ENCODE results near the gene SIK1. TPM values are rescaled to one million over a fixed set of nuclear protein-coding genes. Genes with fewer than 3 reads are reported as not detected.
"Not testable (repeated sequence)": the region's sequence is repeated elsewhere in the genome, so short reads cannot be mapped to it uniquely, and the experiment has no call there.

Gene SIK1
- total RNA-seq, 1 experiment from 2014 or later: 5.7 TPM

GRCh38 chr21:43407139-43407538 is 19.8 kb downstream of the SIK1 start:
- H2BK120ac ChIP-seq (ENCODE audit: low read depth, low read length, poor library complexity, severe bottlenecking); H4K8ac ChIP-seq (replicated peaks; ENCODE audit: insufficient read length, low read depth, low read length); H3K79me2 ChIP-seq (ENCODE audit: insufficient read depth, low read length); H2AFZ ChIP-seq (ENCODE audit: low read length); H3K27me3 Mint-ChIP-seq (ENCODE audit: low read depth); H3K36me3 Mint-ChIP-seq (ENCODE audit: insufficient read depth in 1 of 3, low read depth in 3 of 3); H2BK12ac ChIP-seq (ENCODE audit: insufficient read length, low read depth, low read length); DNase-seq; H3K23me2 ChIP-seq (ENCODE audit: insufficient read length, low read depth, low read length, poor library complexity, severe bottlenecking); H3K27ac Mint-ChIP-seq; H3K27ac ChIP-seq (ENCODE audit: insufficient read length, low read depth, low read length); H3K23ac ChIP-seq (ENCODE audit: insufficient read length, low read depth, low read length); H3K4me2 ChIP-seq (ENCODE audit: insufficient read depth, insufficient read length, low read length); H2AK5ac ChIP-seq (ENCODE audit: insufficient read length, low read length); H4K91ac ChIP-seq (ENCODE audit: insufficient read length, low read depth, low read length); H3K9me3 Mint-ChIP-seq; H3T11ph ChIP-seq (ENCODE audit: low read length); H3K4me1 ChIP-seq (ENCODE audit: insufficient read depth, low read length); H3K18ac ChIP-seq (ENCODE audit: insufficient read length, low read depth, low read length); H3K4me3 Mint-ChIP-seq; H2BK15ac ChIP-seq (ENCODE audit: low read depth, low read length); H3K4ac ChIP-seq (ENCODE audit: low read depth, low read length); H3K9me3 ChIP-seq (ENCODE audit: control insufficient read depth, low read depth, low read length); H4K5ac ChIP-seq (ENCODE audit: insufficient read length, low read depth, low read length); H3K79me1 ChIP-seq (ENCODE audit: insufficient read depth, low read depth, low read length, poor library complexity, severe bottlenecking); H2BK5ac ChIP-seq (ENCODE audit: insufficient read length, low read length); H2BK20ac ChIP-seq (ENCODE audit: low read depth, low read length, poor library complexity, severe bottlenecking); H3K27me3 ChIP-seq (ENCODE audit: insufficient read depth, low read length); H3K14ac ChIP-seq (ENCODE audit: insufficient read depth, low read length); H3K4me1 Mint-ChIP-seq; H4K20me1 ChIP-seq (ENCODE audit: control insufficient read depth, insufficient read depth, insufficient read length); H3K56ac ChIP-seq (ENCODE audit: insufficient read length, low read depth, low read length); H3K9ac ChIP-seq (ENCODE audit: extremely low read depth, insufficient read length, low read length): not testable (repeated sequence)
- no CpG with 5 or more reads among the region's 13 CpGs for WGBS (ENCODE audit: extremely low coverage, insufficient read length, low lambda C conversion rate)

- not testable (repeated sequence) for H3K27me3 Mint-ChIP-seq (ENCODE audit: low read depth); H3K9me3 ChIP-seq (ENCODE audit: control insufficient read depth, low read depth, low read length); H3K9ac ChIP-seq (ENCODE audit: extremely low read depth, insufficient read length, low read length); H4K91ac ChIP-seq (ENCODE audit: insufficient read length, low read depth, low read length); H2BK120ac ChIP-seq (ENCODE audit: low read depth, low read length, poor library complexity, severe bottlenecking); H3K23ac ChIP-seq (ENCODE audit: insufficient read length, low read depth, low read length); H3K27ac ChIP-seq (ENCODE audit: insufficient read length, low read depth, low read length); H3K36me3 Mint-ChIP-seq (ENCODE audit: insufficient read depth in 1 of 3, low read depth in 3 of 3); H2BK5ac ChIP-seq (ENCODE audit: insufficient read length, low read length); H3K4me1 Mint-ChIP-seq; H3K4me1 ChIP-seq (ENCODE audit: insufficient read depth, low read length); H3K27ac Mint-ChIP-seq; H3K4ac ChIP-seq (ENCODE audit: low read depth, low read length); H2BK12ac ChIP-seq (ENCODE audit: insufficient read length, low read depth, low read length); H3K79me2 ChIP-seq (ENCODE audit: insufficient read depth, low read length); H3K79me1 ChIP-seq (ENCODE audit: insufficient read depth, low read depth, low read length, poor library complexity, severe bottlenecking); H3K4me3 Mint-ChIP-seq; H2BK20ac ChIP-seq (ENCODE audit: low read depth, low read length, poor library complexity, severe bottlenecking); H3K23me2 ChIP-seq (ENCODE audit: insufficient read length, low read depth, low read length, poor library complexity, severe bottlenecking); H3K9me3 Mint-ChIP-seq; H3K14ac ChIP-seq (ENCODE audit: insufficient read depth, low read length); H4K20me1 ChIP-seq (ENCODE audit: control insufficient read depth, insufficient read depth, insufficient read length); H3K18ac ChIP-seq (ENCODE audit: insufficient read length, low read depth, low read length); H4K5ac ChIP-seq (ENCODE audit: insufficient read length, low read depth, low read length); H2AFZ ChIP-seq (ENCODE audit: low read length); H3K56ac ChIP-seq (ENCODE audit: insufficient read length, low read depth, low read length); DNase-seq; H2AK5ac ChIP-seq (ENCODE audit: insufficient read length, low read length); H2BK15ac ChIP-seq (ENCODE audit: low read depth, low read length); H3K27me3 ChIP-seq (ENCODE audit: insufficient read depth, low read length); H3K4me2 ChIP-seq (ENCODE audit: insufficient read depth, insufficient read length, low read length); H3T11ph ChIP-seq (ENCODE audit: low read length); H4K8ac ChIP-seq (replicated peaks; ENCODE audit: insufficient read length, low read depth, low read length)
- no CpG with 5 or more reads among the region's 14 CpGs for WGBS (ENCODE audit: extremely low coverage, insufficient read length, low lambda C conversion rate)
Observed at GRCh38 chr21:43404450-43404849, 22.5 kb downstream of the SIK1 start.

All from H9 (cell line).